GM10266 (cell line): Measurements from ENCODE around the gene CMSS1.

Source experiments
- DNase-seq: peaks from one replicate; pipeline ENCODE4 v3.0.0; 2012; ENCODE audit errors: extremely low spot score
- CTCF ChIP-seq: IDR thresholded peaks from 2 replicates; pipeline ENCODE4 v1.5.1; 2012; ENCODE audit warnings: mild to moderate bottlenecking, low read depth; ENCODE audit not compliant: control insufficient read depth, insufficient read depth; ENCODE audit errors: missing control alignments

The CMSS1 gene

GRCh38 chr3:99909714-99910495 is 92.2 kb downstream of the CMSS1 start:
- no peak for DNase-seq

GRCh38 chr3:99910752-99911290 is 93.2 kb downstream of the CMSS1 start:
- no peak for DNase-seq
- no peak for TF ChIP-seq CTCF

More at GRCh38 chr3:99909714-99910495, 92.2 kb downstream of the CMSS1 start:
- no peak for TF ChIP-seq CTCF

- no peak for DNase-seq
- no peak for TF ChIP-seq CTCF
These were observed 93.8 kb downstream of the CMSS1 start for GRCh38 chr3:99911433-99911832.

GRCh38 chr3:99915906-99916432 is 98.3 kb downstream of the CMSS1 start:
- TF ChIP-seq CTCF: no peak
- DNase-seq: no peak

GRCh38 chr3:99918715-99919114 is 101.1 kb downstream of the CMSS1 start:
- no peak for TF ChIP-seq CTCF
- no peak for DNase-seq

- TF ChIP-seq CTCF: no peak
- DNase-seq: no peak
These were observed 102.0 kb downstream of the CMSS1 start for GRCh38 chr3:99919694-99920093.
